ENCODE measurements around the gene PPP1CA.

PPP1CA gene

DNA sequence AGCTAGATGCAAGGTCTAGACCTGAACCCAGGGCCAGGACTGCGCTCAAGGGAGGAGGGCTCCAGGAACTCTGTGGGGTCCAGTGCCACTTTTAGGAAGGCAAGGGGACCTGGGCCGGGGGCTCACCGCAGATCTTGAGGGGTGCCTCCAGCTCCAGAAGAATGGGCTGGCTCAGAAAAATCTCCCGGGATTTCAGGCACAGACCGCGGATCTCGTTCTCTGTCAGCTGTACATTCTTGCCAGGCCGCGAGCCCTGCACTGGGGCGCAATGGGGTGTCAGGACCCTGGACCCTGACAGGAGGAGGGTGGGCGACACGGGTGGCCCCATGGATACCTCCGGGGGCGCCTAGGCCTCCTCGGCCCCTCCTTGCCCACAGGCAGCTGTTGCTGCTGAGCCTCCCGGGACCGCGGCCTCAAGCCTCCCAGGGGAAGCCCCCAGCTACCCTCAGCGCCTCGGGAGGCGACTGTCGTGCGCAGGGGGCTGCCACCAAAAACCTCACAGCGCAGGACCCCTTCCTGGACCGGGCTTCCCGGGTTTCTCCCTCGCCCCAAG lies 640 bp downstream of the PPP1CA start:
- no peak for FAIRE-seq

DNA sequence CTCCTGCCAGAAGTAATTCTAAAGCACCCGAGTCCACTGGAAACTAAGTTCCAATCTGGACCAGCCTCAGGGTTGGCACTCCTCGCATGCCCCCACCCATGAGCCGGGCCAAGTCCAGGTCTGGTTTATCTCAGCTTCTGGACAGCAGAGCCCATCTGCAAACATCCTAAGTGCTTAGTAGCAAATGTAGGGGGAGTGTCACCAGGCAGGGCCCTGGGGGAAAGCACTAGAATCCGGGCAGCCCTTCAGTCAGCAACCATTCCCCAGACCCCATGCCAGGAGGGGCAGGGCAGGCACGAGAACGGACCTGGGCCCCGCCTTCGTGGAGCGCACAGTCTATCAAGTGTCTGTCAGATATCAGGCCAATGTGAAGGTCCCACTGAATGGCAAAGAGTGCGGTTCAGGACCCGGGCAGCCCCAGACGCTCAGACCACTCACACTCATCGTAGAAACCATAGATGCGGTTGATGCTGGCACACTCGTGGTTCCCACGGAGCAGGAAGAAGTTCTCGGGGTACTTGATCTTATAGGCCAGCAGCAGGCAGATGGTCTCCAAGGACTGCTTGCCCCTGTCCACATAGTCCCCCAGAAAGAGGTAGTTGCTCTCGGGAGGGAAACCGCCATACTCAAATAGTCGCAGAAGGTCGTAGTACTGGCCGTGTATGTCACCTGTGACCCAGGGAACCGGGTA lies 1.3 kb downstream of the PPP1CA start:
- FAIRE-seq, result no peak

DNA sequence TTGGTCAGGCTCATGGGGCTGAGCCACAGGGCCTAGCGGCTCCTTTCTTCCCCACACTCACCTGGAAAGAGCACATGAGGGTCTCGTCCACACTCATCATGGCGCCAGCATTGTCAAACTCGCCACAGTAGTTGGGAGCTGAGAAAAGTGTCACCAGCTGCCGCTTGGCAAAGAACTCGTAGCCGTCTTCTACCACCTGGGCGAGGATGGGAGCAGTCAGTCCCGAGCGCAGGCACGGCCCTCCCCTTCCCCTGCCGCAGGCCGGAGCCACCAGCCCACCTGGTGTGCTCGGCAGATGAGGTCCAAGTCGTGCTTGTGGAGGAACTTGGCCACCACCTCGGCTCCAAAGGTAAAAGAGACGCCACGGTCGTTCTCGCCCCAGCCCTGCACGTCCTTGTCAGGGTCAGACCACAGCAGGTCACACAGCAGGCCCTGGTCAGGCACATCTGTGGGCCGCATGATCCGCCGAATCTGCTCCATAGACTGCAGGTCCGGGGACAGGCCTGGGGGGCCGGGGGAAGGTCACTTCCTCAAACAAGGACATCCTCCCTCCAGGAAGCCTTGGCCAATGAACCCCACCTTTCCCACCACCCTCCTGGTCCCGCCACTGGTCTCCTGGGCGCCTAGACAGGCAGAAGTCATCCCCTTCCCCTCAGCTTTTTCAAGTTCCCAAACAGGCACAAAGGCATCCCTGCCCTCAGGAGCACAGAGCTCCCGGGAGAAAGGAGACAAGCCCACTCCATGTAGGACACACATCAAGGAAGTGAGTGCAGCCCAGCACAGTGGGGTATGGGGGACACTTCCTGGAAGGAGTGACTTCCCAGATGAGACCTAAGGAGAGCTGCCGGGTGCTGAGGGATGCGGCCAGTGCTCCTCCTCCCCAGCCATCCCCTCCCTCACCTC lies 2.7 kb downstream of the PPP1CA start:
- FAIRE-seq, result no peak

DNA sequence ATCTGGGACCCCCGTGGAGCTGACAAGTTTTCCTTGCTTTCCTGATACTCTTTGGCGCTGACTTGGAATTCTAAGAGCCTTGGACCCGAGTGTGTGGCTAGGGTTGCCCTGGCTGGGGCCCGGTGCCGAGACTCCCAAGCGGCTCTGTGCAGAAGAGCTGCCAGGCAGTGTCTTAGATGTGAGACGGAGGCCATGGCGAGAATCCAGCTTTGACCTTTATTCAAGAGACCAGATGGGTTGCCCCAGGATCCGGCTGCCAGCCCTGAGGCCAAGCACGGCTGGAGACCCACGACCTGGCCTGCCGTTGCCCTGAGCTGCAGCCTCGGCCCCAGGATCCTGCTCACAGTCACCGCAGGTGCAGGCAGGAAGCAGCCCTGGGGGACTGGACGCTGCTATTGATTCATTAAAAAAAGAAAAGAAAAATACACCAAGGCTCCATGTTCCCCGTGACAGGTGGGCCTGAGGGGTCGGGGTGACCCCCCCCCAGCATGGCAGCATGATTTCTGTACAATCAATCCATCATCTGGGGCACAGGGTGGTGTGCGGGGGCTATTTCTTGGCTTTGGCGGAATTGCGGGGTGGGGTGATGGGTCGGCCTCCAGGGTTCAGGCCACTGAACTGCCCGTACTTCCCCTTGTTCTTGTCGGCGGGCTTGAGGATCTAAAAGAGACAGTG lies 3.5 kb downstream of the PPP1CA start:
- FAIRE-seq, result no peak

DNA sequence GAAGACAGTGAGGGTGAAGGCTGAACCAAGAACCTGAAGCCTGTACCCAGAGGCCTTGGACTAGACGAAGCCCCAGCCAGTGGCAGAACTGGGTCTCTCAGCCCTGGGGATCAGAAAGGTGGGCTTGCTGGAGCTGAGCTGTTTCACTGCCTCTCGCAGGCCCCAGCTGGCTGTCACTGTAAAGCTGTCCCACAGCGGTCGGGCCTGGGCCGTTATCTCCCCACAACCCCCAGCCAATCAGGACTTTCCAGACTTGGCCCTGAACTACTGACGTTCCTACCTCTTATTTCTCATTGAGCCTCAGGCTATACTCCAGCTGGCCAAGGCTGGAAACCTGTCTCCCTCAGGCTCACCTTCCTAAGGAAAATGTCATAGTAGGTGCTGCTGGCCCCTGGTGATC lies 4.1 kb downstream of the PPP1CA start:
- FAIRE-seq, result no peak

DNA sequence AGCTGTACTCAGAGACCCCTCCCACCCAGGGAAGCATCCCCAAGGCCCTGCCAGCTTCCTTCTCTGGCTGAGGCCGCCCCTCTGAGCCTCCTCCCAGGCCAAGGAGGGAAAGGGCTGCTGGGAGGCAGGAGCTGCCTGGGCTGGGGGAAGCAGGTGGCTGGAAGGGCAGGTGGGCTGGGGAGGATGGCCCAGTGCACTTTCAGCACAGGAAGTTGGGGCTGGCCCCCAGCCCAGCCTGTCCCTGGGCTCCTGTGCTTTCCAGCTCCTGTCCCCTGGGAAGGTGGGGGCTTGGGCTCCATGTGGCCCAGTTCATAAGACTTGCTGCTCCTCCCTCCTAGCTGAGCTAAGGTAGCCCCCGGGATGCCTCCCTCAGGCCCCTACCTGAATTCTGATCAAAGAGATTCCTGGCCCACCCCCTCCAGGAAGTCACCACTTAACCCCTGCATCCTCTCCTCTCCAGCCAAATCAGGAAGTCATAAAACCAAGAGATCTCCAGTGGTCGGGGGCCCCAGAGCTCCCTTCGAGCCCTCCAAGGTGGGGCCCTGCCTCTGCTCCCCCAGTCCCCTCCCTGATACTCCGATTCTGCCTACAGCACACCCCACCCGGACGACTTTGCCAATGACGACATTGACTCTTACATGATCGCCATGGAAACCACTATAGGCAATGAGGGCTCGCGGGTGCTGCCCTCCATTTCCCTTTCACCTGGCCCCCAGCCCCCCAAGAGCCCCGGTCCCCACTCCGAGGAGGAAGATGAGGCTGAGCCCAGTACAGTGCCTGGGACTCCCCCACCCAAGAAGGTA lies 4.9 kb downstream of the PPP1CA start:
- FAIRE-seq, result no peak

DNA sequence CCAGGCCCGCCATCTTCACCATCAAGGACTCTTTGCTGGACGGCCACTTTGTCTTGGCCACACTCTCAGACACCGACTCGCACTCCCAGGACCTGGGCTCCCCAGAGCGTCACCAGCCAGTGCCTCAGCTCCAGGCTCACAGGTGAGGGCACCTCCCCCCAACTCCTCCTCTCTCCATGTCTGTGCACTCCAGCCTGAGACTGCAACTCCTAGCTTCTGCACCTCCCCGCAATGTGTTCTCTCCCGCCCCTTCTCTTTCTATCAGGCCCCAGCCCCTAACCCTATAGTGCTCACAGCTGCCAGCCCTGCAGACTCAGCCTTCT lies 5.4 kb downstream of the PPP1CA start:
- FAIRE-seq, result no peak

DNA sequence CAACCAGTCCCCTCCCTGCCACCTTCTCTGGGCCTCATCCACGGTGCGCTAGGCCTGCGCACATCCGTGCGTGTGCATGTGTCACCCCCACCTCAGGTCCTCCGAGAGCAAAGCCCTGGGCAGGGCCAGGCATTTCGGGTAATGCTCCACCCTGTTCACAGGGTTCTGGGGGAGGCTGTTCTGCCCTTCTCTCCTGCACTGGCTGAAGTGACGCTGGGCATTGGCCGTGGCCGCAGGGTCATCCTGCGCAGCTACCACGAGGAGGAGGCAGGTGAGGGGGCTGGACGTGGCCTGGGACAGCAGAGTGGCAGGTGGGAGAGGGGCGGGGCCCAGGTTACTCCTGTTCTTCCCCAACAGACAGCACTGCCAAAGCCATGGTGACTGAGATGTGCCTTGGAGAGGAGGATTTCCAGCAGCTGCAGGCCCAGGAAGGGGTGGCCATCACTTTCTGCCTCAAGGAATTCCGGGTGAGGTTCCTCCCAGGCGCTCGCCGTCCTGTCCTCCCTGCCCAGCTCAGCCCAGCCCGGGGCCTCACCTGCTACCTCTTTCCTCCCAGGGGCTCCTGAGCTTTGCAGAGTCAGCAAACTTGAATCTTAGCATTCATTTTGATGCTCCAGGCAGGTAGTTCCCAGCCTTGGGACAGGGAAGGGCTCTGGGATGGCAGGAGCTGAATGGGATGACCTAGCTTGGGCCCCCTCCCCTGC lies 6.0 kb downstream of the PPP1CA start:
- FAIRE-seq, result no peak

DNA sequence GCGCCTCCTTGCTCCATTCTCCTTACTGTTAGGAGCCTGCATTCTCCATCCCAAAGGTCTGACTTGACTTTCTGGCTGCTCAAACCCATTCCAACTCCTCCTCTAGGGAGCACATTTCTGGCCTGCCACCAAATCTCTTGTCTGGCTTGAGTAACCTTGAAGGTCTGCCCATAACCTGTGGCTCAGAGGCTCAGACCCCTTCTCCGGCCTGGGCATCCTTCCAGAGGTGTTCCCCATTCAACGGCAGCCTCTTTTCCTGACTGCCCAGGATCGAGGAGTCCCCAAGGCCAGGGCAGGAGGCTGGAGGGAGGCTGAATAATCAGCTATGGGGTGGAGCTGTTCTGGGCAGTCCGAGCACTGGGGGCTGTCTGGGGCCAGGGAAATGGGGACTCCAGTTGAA lies 7.7 kb downstream of the PPP1CA start:
- no peak for FAIRE-seq

DNA sequence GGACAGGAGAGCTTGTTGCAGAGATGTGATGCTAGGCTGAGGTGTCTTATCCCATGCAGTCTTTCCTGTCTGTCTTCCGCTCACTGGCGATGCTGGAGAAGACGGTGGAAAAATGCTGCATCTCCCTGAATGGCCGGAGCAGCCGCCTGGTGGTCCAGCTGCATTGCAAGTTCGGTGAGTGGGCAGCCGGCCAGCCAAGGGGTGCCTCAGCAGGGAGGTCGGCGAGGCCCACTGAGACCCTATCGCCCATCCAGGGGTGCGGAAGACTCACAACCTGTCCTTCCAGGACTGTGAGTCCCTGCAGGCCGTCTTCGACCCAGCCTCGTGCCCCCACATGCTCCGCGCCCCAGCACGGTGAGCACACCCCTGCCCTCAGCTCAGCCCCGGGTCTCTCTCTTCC lies 8.2 kb downstream of the PPP1CA start:
- FAIRE-seq, result no peak

DNA sequence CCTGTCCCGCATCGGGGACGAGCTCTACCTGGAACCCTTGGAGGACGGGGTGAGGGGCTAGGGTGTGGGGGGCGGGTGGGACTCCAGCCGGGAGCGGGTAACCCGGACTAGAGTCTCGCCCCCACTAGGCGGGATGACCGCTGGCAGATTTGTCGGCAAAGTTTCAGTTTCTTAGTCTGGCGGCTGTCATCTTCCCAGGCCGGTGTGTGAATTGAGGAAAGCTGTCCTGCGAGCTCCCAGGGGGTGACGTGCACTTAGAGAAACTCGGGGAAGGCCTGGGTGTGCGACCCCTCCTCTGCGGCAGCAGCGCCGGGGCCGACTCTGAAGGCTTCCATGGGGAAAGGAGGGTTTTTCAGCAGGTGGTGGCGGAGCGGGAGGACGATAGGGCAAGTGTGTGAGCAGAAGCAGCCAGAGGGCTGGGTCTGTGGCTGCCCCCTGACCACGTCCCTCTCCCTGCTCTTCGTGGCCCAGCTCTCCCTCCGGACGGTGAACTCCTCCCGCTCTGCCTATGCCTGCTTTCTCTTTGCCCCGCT lies 9.4 kb downstream of the PPP1CA start:
- no peak for FAIRE-seq

DNA sequence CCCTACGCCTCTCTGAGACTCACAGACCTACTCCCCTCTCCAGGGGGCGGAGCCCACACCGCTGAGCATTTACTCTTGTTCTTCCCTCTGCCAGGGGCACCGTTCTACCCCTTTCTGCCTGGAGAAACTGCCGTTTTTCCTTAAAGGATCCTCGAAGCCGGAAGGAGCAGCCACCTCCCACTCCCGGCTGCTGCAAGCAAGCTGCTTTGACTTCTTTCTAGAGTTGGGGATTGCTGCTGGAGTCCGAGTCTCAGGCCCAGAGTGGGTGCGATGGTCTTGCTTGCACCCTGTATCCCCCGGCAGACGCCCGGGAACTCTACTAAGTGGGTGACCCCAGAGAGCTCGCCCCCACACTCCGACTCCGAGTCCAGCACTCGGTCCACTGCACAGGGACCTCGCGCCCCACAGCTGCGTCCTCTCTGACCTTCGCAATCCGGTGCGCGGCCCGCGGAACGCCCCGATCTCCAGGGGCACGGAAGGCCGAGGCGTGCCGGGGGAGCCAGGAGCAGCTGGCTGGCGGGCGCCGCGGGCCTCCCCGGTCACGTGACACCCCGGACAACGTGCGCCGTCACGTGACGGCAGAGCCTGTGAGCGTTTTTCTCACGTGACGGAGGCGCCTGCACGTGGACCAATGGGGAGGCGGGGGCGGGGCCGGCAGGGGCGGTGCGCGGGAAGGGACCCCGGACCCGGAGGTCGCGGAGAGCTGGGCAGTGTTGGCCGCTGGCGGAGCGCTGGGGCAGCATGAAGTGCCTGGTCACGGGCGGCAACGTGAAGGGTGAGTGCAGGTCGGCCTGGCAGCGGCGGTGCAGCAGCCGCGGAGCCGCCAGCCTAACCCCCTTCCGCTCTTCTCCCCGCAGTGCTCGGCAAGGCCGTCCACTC lies 10.1 kb downstream of the PPP1CA start, which contains the start of gene RAD9A:
Gene RAD9A, plus strand, starts transcription at position 683 of the 879 bp plus-strand sequence. Its CDS starts 59 bp downstream, at position 742.
- no peak for FAIRE-seq

DNA sequence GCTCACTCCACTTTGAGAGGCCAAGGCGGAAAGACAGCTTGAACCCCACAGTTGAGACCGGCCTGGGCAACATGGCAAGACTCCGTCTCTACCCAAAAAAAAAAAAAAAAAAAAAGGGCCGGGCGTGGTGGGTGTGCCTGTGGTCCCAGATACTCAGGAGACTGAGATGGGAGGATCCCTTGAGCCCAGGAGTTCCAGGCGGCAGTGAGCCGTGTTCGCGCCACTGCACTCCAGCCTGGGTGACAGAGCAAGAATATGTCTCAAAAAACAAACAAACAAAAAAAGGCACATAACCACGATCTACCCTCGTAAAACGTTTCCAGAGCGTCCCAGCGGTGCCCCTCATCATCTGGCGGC lies 10.7 kb downstream of the PPP1CA start:
- no peak for FAIRE-seq

DNA sequence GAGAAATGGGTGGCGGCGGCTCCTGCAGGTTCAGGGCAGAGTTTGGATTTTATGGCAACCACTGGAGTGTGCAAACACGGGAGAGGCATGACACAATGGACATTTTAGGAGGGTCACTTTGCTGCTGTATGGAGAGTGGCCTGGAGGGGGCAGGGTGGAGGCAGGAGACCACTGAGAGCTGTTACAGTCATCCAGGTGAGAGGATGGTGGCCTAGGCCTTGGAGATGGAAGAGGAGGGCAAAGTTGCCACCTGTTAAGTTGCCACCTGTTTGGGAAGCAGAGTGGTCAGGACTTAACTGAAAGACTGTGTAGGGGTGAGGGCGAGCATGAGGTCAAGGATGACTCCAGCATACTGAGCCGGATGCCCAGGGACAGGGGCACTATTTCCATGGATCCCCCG lies 12.2 kb downstream of the PPP1CA start:
- FAIRE-seq, result no peak

DNA sequence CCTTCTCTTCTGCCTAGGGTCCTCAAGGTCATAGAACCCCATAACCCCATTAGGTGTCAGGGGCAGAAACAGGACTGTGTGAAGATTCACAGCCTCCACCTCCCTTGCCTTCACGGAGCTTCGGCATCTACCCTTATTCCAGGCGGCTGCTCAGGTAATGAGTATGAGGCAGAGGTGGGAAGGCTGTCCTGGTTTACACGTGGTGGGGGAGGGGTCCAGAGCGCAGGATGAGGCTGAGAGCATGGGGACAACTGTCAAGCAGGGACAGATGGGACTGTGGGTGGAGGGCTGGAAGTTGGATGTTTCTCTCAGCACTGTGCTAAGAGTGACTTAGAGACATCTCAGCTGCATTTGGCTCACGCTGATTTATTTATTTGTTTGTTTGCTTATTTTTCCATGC lies 14.1 kb downstream of the PPP1CA start:
- no peak for FAIRE-seq

DNA sequence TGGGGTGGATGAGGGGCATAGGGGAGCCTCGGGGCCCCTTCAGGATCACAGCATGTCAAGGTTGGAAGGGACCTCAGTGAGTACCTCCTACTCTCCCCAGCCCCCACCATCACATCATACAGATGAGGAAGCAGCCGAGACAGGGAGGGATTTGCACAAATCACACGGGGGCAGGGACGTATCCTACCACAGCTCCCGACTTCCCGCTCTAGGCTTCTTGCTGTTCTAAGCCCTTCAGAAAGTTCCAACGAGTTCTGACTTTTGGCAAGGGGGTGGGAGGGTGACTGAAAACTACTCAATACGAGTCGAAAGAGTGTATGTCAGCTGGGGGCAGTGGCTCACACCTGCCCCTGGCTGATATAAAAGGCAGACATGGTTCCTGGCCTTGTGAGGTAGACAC lies 14.6 kb downstream of the PPP1CA start:
- no peak for FAIRE-seq

DNA sequence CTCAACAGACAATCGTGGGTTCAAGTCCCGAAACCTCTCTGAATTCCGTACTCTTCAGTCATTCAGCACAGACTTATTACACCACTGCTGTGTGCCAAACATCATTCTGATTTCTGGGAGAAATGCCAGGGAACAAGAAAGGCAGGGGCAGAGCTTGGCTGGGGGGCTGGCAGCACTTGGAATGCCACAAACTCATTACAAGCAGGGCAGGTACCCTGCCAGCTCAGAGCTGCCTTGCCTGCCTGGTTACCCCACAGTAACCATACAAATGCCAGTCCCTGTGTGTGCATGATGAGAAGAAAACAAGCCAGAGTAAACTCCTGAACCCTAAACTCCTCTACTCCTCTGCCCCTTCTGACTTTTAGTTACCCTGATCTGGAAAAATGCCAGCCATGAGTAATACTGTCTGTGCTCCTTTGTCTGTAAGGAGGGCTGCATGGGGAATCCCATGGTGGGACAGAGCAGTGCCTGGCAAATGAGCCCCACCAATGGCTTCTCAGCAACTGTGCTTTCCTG lies 16.7 kb downstream of the PPP1CA start:
- no peak for FAIRE-seq

DNA sequence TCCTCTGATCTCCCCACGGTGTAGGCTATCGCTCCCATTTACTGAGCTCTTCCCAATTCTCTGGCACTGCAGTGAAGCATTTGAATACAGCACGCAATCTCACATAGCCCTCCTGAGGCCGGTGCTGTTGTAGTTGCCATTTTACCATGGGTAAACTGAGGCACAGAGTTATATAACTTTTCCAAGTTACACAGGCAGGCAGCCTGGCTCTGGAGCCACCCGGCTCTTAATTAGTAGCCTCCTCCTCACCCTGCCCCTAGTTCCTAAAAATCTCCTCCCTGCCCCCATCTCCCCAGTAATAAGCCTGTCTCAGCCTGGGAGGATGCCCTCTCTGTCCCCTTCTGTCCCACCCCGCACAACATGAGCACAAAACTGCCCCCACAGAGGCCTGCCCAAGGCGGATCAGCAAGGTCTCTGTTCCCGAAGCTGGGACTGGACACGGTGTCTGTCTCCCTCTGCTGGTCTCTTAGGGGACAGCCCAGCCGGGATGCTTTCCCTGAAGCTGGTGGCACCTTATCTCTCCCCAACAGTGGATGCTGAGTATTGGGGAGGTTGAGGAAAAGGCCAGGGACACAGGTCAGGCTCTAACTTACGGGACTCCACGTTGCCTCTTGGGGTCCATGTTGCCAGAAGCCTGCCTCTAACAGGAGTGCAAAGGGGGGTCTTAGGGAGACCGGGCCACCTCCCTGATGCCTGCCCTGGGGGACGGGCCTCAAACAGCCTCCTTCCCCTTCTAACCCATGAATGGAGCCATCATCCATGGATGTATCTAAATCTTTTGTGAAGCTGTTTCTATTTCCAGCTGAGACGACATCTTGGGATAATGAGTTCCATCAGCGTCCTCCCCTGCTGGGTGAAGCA lies 19.2 kb downstream of the PPP1CA start:
- FAIRE-seq, result no peak

DNA sequence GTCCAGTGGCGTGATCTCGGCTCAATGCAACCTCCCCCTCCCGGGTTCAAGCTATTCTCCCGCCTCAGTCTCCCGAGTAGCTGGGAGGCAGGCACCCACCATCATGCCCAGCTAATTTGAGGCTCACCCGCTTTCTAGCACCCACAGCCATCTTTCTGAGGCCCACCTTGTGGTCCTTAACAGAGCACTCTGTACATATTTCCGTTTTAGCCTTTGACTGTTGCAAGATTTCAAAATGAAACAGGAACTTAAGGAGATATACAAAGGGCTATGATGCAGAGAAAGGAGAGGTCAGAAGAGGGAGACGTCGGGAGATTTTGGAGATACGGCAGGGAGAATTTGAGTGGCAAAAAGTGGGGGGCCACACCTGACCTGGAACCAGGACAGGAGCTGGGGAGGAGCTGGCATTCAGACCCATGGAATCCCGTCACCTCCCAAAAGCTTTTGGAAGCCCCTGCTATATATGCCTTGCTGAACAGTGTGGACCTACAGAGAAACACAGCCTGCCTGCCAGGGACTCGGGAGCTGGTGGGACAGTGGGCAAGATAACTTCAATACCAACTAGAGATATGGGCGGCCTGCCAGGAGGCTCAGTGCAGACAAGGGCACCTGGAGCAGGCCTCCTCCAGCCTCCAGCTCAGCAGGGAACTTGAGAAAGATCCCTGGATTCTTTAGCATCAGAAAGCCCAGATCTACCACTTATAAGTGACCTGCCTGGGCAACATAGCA lies 20.2 kb downstream of the PPP1CA start:
- no peak for FAIRE-seq
